IPS-NIHi7 (cell line): ENCODE measurements around the gene GNRHR.
"Not testable (repeated sequence)": the region's sequence is repeated elsewhere in the genome, so short reads cannot be mapped to it uniquely, and the experiment has no call there.

Experiments
- DNase-seq: peaks from one replicate; pipeline ENCODE4 v3.0.0; 2012; ENCODE audit warnings: mixed read lengths; ENCODE audit errors: extremely low spot score

The GNRHR gene, protein sequence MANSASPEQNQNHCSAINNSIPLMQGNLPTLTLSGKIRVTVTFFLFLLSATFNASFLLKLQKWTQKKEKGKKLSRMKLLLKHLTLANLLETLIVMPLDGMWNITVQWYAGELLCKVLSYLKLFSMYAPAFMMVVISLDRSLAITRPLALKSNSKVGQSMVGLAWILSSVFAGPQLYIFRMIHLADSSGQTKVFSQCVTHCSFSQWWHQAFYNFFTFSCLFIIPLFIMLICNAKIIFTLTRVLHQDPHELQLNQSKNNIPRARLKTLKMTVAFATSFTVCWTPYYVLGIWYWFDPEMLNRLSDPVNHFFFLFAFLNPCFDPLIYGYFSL

DNA sequence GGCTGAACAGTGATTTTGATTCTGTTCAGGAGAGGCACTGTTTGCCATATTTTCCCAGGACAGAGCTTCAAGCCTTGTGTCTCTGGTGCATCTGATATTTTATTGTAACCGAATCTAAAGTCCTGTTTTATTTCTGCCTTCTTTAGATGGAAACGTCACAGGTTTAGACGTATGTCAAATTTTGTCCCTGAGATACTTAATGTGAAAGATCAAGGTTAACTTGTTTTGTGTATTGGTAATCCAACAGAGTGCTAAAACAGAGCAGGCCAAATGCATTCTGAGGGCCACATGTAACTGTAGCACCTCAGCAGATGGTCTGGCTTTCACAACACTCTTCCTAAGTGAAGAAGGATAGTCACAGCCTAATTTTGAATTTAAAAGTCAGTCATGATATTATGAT lies at the start of gene GNRHR:
Gene GNRHR (minus strand): TSS at position 101 of the 400 bp plus-strand sequence. CDS start 53 bp downstream, at position 48.
- DNase-seq = no peak

DNA sequence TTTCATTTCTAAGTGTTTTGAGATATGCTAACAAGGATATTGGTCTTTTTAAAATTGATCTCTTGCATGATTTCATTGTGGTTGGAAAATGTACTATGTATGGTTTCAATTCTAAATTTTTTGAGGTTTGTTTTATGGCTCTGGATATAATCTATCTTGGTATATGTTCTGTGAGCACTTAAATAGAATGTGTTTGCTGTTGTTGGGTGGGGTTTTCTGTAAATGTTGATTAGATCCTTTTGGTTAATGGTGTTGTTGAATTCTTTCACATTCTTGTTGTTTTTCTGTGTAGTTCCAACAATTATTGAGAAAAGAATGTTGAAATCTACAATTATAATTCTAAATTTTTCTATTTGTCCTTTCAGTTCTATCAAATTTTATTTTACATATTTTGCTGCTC lies 42.6 kb upstream of the GNRHR start:
- DNase-seq = no peak

DNA sequence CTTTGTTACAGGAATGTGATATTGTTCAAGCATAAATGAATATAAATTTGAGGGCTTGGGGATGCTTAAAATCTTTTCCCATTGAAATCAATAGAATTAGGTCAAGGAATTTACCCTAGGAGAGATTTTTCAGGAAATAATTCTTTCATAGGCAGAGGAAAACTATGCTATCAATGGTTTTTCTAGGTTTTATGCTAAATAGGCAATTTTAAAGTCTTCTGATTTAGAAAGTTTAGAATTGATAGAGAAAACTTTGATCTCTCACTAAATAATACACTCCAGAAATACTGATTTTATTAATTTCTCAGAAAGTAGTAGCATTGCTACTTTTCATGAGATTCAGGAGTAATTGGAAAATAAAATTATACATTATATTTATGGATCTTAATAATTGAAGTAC lies 36.5 kb upstream of the GNRHR start:
- no peak for DNase-seq

DNA sequence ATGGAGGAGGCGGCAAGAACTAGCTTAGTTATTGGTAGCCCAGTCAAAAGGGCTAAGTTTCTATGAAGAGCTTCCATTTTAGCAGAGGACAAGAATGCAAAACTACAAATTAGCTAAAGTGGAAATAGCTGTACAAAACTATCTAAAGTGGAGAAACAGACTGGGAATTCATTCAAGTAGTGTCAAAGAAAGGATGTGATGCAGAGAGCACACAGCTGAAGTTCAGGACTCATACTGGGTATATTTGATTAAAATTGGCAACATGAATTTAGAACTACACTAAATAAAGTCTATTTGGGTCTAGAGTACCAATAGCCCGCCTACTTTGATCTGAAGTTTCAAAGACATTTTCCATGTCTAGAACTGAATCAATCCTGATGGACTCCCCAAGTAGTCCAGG lies 33.1 kb upstream of the GNRHR start:
- no peak for DNase-seq

DNA sequence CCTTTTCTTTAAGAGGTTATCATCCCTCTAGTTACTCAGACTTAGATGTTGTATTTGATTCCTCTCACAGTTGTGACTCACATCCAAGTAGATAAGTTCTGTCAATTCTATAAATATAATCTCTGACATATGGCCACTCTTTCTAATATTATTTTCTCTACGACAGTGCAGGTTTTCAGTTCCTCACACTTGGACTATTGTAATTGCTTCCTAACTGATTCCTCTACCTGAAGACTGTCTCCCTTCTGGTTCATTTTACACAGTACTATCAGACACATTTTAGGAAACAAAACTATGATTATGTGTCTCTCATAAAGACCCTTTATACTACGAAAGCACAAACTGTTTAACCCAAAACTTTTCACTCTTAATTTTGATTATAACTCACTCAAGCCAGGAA lies 31.3 kb upstream of the GNRHR start:
- DNase-seq = no peak

DNA sequence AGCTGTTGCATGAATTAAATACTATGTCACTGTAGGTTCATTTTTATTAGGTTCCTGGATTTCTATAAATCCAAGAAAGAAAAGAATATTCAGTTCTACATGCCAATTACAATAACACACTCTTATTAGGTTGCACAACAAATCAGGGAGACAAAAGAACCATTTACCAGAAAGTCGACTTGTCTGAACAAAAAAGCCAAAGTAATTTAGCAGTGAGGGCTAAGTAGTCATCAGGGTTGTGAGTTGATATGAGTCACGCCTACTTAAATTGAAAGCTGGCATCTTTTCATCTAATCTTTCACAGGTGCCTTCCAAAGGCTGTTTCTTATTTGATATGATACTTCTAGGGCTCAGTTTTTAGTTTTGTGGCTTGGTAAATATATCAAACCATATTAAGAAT lies 25.4 kb upstream of the GNRHR start:
- DNase-seq = no peak

DNA sequence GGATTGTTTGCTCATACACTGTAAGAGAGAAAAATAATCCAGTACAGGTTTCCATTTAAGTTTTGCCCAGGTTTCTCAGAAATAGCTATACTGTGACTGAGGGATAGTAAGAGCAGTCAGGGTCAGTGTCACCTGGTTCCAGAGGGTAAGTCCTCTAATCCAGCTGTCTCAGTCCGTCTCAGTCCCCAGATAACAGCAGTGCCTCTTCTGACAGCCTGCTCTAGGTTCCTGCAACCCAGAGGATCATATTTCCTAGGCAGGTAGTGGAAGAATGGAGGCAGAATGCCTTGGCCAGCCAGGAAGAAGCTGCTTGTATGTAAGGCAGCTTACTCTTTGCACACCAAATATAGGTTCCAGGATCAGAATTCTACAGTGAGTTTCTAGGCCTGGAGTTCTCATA lies 22.6 kb upstream of the GNRHR start:
- peak; percentile 16 for DNase-seq

DNA sequence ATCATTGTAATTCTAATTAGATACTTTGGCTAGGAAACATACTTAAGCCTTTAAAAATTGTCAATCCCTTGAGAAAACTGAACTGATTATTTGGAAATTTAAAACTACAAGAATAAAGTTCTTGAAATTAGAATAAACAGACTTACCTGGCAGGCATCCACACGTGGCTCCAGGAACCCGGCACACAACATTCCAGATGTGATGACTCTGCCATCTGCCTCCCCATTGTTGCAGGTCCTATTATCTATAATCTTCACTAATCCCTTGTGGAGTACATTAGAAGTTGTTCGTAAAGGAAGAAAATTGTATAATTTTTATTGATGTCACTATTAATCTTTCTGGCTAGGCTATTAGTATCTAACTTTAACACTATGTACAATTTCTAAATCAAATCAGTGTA lies 16.2 kb upstream of the GNRHR start:
- DNase-seq = no peak

DNA sequence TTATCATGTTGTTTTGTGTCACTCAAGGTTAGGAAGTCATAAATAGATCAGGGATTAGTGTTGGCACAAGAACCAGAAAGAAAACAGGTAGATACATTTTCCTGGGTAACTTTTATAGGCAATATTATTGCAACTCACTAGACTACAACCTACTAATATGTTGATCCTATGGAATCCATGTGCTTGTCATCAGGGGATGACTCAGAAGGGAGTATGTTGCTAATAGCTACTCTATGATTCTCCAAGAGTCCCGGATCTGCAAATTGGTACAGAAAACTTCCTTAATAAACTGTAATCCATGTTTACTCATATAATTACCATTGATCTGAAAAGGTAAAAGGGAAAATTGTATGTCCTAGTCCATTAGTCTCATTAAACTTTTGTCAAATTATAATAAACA lies 11.7 kb upstream of the GNRHR start:
- no peak for DNase-seq

DNA sequence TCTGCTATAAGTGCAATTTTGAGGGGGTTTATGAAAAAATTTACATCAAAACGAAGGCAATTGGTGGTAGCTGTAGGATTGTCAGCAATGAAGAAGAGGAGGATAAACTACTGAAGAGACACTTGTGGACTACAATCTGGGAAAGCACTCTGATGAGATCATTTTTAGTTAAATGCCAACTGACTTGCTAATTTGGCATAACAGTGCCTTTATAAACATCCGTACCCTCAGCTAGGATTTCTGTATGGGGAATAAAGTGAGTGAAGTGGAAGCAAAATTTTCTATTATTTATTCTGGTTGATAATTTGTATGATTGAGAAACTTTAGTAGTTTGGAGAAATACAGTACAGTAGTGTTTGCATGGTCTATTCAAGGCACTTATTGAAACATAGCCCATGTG lies 11.2 kb upstream of the GNRHR start:
- no peak for DNase-seq

DNA sequence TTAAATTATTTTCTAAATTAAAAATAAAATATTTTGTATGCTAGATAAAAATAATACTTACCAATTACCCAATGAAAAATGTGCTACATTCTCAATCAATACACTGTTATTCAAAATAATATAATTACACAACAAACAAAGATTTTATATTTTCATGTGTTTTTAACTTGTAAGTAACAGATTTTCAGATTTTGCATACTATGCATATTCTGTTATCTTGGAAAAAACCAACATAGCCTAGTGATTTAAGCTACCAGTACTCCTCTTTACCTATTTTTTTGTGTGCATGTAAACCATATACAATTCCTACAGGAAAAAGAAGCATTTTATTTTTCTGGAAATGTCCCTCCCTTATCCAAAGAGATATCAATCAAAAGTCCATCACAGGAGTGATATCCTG lies 10.0 kb upstream of the GNRHR start:
- no peak for DNase-seq

DNA sequence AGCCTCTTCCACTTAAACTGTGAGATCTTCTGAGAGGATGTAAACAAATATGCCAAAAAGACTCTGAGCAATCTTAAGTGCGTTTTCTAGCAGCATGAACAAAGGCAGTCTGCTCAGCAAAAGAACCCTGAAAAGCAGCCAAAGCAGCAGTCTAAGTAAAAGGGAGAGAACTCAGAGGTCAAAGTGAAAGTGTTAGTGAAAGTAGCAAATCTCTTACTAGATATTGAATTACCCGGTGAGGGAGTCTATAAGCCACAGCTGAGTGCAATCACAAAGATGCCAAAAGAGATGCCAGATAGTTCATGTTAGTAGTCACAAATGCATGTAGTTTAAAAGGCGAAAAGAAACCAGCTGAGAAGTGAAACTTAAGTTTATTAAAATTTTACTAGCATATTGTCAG lies 7.9 kb upstream of the GNRHR start:
- no peak for DNase-seq

DNA sequence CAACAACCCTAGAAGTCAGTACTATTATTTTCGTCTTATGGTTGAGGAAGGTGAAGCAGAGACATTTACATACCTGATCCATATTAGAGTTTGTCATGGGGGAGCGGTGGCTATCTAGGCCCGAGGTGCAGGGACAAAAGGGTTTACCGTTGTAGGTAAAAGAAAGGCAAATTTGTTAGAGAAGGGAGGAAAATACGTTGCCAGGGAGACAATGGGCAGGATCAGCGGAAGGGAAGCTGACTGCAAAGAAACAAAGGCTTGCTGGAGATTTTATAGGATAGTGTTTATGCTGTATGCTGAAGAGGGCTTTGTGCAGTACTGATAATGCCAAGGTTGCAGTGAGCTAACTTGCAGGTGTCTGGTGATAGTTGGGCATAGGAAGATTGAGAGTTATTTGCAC lies 2.8 kb upstream of the GNRHR start:
- not testable (repeated sequence) for DNase-seq

DNA sequence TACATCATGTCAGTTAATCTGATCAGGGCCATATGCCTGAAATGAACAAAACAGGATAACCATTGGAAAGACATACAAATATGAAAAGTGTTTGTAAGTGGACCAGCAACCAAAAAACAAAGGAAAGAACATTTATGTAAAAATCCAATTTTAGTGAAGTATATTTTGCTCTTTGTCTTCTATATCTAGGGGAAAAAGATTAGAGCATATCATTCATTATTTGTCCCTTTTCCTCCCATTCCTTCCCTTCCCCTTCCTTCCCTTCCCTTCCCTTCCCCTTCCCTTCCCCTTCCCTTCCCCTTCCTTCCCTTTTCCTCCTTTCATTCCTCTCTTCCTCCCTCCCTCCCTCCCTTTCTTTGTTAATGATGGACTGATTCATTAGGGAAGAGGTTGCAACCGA lies 1.8 kb upstream of the GNRHR start:
- no peak for DNase-seq

DNA sequence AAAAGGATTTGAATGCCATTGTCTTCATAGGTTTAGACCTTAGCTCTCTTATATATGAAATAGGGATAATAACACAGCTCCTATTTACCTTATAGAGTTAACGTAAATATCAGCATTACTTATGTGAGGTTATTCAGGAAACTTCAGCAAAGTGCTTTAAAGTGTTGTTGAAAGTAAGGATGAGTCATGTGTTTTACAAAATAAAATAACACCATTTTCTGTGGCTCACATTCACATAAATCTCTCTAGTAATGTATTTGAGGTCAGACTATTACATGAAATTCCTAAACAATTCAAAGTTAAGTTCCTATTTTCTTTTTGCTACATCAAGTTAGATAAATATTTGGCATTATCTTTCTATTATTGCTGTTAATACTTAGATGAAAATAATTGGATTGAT lies 2.9 kb downstream of the GNRHR start:
- DNase-seq = no peak

DNA sequence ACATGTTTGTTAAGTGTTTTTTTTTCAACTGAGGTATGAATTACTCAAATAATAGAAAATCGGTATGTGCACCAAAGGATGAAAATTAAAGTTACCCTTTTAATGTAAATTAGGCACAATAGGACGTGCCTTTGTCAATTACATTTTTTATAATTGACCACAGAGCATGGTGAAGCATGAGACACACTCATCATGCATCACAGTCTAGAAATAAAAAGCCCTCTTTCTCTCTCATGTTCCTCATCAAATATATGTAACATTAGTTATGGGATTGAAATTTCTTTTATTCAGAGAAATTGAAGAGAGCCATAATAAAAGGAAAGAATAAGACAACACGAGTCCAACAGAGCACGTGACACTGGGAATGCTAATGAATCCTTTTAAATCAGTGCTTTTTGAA lies 3.5 kb downstream of the GNRHR start:
- DNase-seq = no peak

DNA sequence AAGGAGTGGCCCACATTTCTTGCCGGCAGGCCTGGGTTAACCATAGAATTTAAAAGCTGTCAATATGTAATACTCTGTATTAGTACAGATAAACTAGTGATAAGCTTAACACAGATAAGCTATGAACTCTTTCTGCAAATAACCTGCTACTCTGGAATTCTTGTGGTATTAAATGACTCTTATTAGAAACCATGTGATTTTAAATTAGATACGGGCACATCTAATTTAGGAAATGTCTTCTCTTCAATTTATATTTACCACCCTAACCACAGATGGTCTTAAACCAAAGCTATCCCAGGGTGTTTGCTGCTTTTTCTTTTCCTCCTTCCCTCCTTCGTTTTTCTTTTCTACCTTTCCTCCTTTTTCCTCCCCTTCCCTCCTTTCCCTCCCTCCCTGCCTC lies 4.9 kb downstream of the GNRHR start:
- DNase-seq = no peak

DNA sequence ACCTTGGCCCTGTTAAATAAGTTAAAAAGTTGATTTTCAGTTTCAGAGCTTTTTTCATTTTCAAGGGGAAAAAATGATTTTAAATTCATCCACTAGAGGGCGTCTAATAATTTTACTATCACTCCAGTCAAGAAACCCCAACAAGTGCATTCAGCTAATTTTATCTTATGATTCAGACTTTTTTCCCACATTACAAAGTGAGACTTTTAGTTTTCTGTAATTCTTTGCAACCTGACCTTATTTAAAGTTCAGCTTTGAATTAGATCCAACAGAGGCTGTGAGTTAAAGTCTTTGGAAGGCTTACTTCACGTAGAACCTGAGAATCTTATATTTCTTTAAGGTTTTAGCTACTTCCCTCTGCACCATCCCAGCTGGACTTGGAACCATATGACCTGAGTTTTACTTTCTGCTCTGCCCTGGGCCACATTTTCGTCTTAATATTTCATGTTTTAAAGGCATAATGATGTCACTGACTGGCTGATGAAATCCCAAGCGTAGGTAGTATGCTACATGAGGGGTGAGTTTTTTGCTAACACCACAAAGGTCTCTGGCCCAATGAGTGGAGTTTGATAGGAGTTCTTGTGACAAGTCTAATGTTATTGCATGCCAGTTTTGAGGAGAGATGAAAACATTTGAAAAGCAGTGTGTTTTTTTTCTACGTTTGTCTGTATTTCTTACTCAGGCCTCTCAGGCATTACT lies 7.2 kb downstream of the GNRHR start:
- no peak for DNase-seq

DNA sequence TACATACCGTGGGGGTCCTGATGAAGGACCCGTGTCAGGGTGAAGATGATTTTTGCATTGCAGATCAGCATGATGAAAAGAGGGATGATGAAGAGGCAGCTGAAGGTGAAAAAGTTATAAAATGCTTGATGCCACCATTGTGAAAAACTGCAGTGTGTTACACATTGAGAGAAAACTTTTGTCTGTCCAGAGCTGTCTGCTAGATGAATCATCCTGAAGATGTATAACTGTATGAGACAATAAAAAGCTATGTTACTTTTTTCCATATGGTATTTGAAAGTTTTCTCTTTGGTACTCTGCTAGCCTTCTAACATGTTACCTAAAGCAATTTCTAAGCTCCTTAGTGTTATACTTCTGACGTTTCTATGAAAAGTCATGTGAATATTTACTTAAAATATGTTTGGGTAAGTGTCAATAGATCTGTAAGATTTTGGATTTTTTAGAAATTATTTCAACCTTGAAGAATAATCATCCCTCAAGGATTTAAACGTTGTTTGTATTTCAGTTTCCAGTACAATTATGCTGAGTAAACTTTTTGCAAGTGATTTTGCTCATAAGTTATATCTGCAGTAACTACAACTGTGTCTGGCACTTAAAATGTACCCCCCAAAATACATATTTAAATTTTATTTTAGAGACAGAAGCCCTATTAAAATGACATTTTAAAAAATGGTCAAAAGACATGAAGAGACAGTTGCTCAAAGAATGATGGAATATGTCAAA lies 9.5 kb downstream of the GNRHR start:
- no peak for DNase-seq

DNA sequence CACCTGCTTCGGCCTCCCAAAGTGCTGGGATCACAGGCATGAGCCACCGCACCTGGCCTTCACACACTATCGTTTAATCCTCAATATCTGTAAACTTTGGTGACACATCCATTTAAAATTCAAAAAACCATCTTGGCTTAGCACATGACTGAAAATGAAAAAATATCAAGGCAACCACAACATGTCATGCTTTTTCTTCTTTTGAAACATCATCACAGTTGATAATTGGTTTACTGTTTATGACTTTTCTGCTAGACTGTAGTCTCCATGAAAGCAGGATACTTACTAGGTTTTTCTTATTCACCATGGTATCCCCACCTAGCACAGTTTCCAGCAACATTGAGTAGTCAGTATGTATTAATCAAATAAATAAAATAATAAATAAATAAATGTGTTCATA lies 11.0 kb downstream of the GNRHR start:
- DNase-seq = no peak

DNA sequence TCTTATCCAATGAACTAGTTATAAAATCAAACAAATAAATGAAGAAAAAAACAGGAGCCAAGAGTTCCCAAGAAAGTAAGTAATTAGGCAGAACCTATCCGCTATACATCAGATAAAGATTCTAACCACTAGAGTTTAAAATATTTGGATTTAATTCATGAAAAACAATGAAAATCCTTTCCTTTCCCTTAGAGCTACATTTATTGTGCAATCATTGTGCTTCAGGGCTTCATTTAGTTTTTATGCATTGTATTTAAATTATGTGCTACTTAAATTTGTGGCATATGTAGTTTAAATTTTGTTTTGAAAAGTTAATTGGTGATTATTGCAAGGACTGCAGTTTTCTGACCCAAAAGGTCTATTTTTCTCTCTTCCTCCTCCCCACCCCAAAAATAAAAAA lies 17.9 kb downstream of the GNRHR start:
- DNase-seq = no peak

DNA sequence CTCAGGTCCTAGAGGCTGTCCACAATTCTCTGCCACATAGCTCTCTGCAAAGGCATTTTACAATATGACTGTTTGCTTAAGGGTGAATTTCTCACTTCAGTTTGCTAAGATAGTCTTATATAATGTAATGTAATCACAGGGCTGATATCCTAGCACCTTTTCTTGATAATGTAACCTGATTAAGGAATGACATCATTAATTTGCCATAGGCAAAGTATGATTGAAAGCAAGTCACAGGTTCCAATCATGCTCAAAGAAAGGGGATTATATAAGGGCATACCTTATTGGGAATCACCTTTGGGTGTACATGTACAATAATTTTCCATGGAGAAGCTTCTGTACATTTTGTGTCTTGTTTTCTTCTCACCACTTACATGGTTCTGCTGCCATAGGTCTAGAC lies 18.9 kb downstream of the GNRHR start:
- DNase-seq = no peak

DNA sequence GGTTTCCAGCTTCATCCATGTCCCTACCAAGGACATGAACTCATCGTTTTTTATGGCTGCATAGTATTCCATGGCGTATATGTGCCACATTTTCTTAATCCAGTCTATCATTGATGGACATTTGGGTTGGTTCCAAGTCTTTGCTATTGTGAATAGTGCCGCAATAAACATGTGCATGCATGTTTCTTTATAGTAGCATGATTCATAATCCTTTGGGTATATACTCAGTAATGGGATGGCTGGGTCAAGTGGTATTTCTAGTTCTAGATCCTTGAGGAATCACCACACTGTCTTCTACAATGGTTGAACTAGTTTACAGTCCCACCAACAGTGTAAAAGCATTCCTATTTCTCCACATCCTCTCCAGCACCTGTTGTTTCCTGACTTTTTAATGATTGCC lies 23.7 kb downstream of the GNRHR start:
- not testable (repeated sequence) for DNase-seq
